HTERT RPE-1 (cell line): ENCODE results near the gene LIMCH1.

Experiments
- in situ Hi-C: fragments of 300-500 bp; cut with MboI; formaldehyde crosslinking; loops from 4 replicates; pipeline ENCODE4 v1.14.3; 2020; ENCODE audit warnings: low sequenced_read_pairs

Gene LIMCH1

GRCh38 chr4:41748571-41749475, 210.9 kb downstream of the LIMCH1 start, which contains the start of gene PHOX2B:
Gene PHOX2B (minus strand): TSS chr4:41748725. CDS start chr4:41748610, 115 bp downstream.
- in situ Hi-C loops = no loop called here

- in situ Hi-C loops = no loop called here
Measured at GRCh38 chr4:41749631-41750039, 211.7 kb downstream of the LIMCH1 start.
